KMS-11 (cell line): ENCODE results near the gene ERMP1.

Experiments
- H2AFZ ChIP-seq: fragments of 200-600 bp; sonication (generic); 2 replicates; pipeline ENCODE4 v1.6.1; 2016; ENCODE audit warnings: antibody characterized with exemption, mixed run types, low read depth
- H3K27ac ChIP-seq: fragments of 200-600 bp; sonication (generic); 2 replicates; pipeline ENCODE4 v1.6.1; 2016; ENCODE audit warnings: mild to moderate bottlenecking, mixed run types
- H3K27me3 ChIP-seq: fragments of 200-600 bp; sonication (generic); 2 replicates; pipeline ENCODE4 v1.6.1; 2017; ENCODE audit warnings: mild to moderate bottlenecking, low read depth, mixed run types, moderate library complexity; ENCODE audit not compliant: insufficient read depth
- H3K36me3 ChIP-seq: fragments of 200-600 bp; sonication (generic); 2 replicates; pipeline ENCODE4 v1.6.1; 2017; ENCODE audit warnings: mild to moderate bottlenecking, mixed run types; ENCODE audit not compliant: insufficient read depth
- H3K4me1 ChIP-seq: fragments of 200-600 bp; sonication (generic); 2 replicates; pipeline ENCODE4 v1.6.1; 2016; ENCODE audit warnings: mild to moderate bottlenecking, low read depth, mixed run types; ENCODE audit not compliant: poor library complexity, severe bottlenecking
- H3K4me2 ChIP-seq: fragments of 200-600 bp; sonication (generic); 2 replicates; pipeline ENCODE4 v1.7.0; 2016; ENCODE audit warnings: mild to moderate bottlenecking, mixed run types
- H3K4me3 ChIP-seq: fragments of 200-600 bp; sonication (generic); IDR thresholded peaks from 2 replicates; pipeline ENCODE4 v1.6.1; 2017; ENCODE audit warnings: low read depth, low read length, mixed read lengths; ENCODE audit not compliant: insufficient read depth
- H3K79me2 ChIP-seq: fragments of 200-600 bp; sonication (generic); 2 replicates; pipeline ENCODE4 v1.6.1; 2016; ENCODE audit warnings: low read depth, mixed run types; ENCODE audit not compliant: insufficient read depth
- H3K9ac ChIP-seq: fragments of 200-600 bp; sonication (generic); 2 replicates; pipeline ENCODE4 v1.6.1; 2016; ENCODE audit warnings: mild to moderate bottlenecking, mixed run types
- H4K20me1 ChIP-seq: fragments of 200-600 bp; sonication (generic); 2 replicates; pipeline ENCODE4 v1.6.1; 2016; ENCODE audit warnings: mild to moderate bottlenecking, mixed run types; ENCODE audit not compliant: insufficient read depth
- CTCF ChIP-seq: fragments of 200-600 bp; sonication (generic); conservative IDR thresholded peaks from 2 replicates; pipeline ENCODE4 v1.6.1; 2017; ENCODE audit warnings: low read depth, mild to moderate bottlenecking, antibody characterized with exemption, low read length, moderate library complexity, mixed read lengths

ERMP1 gene

GRCh38 chr9:5842929-5843793 lies 10.2 kb upstream of the ERMP1 start:
- H3K27me3 ChIP-seq = no peaks in the 10 kb centered on the region
- H4K20me1 ChIP-seq = no peaks in the 10 kb centered on the region
- no peaks in the 10 kb centered on the region for H3K79me2 ChIP-seq
- H3K9ac ChIP-seq = no peak overlapping the region
- no peaks in the 10 kb centered on the region for H3K36me3 ChIP-seq
- H3K4me1 ChIP-seq = peaks cover 85% of the 10 kb centered on the region
- no peak overlapping the region for H2AFZ ChIP-seq
- no peak overlapping the region for H3K4me3 ChIP-seq
- no peak overlapping the region for H3K4me2 ChIP-seq
- H3K27ac ChIP-seq = no peak overlapping the region
- TF ChIP-seq CTCF = no peak

- no peak for TF ChIP-seq CTCF
- H3K4me2 ChIP-seq = peak overlapping the region; percentile 21; the same call in 1 of the 2 replicates
- no peak overlapping the region for H2AFZ ChIP-seq
These were observed 9.1 kb upstream of the ERMP1 start for GRCh38 chr9:5841771-5842573.

GRCh38 chr9:5840788-5841187 lies 7.9 kb upstream of the ERMP1 start:
- no peak overlapping the region for H2AFZ ChIP-seq
- TF ChIP-seq CTCF = no peak
- no peaks in the 10 kb centered on the region for H3K79me2 ChIP-seq
- H3K27ac ChIP-seq = no peak overlapping the region
- no peaks in the 10 kb centered on the region for H4K20me1 ChIP-seq
- no peak overlapping the region for H3K9ac ChIP-seq
- no peaks in the 10 kb centered on the region for H3K36me3 ChIP-seq
- no peaks in the 10 kb centered on the region for H3K27me3 ChIP-seq
- no peak overlapping the region for H3K4me2 ChIP-seq
- H3K4me1 ChIP-seq = peaks cover 75% of the 10 kb centered on the region
- H3K4me3 ChIP-seq = no peak overlapping the region

More at GRCh38 chr9:5841771-5842573, 9.1 kb upstream of the ERMP1 start:
- H3K4me1 ChIP-seq = peaks cover 85% of the 10 kb centered on the region
- H3K79me2 ChIP-seq = no peaks in the 10 kb centered on the region
- H3K9ac ChIP-seq = no peak overlapping the region
- H4K20me1 ChIP-seq = no peaks in the 10 kb centered on the region
- no peaks in the 10 kb centered on the region for H3K27me3 ChIP-seq
- H3K4me3 ChIP-seq = no peak overlapping the region
- no peaks in the 10 kb centered on the region for H3K36me3 ChIP-seq
- peak overlapping the region; percentile 35; the same call in 1 of the 2 replicates for H3K27ac ChIP-seq

GRCh38 chr9:5839572-5839902 lies 6.6 kb upstream of the ERMP1 start:
- Histone ChIP-seq H2AFZ (peak overlapping the region; percentile 20; the same call in 1 of the 2 replicates), H3K4me3 (no peak overlapping the region), H3K27ac (peak overlapping the region; percentile 52; the same call in 1 of the 2 replicates), H3K4me1 (peaks cover 62% of the 10 kb centered on the region), H3K36me3 (no peaks in the 10 kb centered on the region), H4K20me1 (no peaks in the 10 kb centered on the region), H3K9ac (peak overlapping the region; percentile 33; the same call in 1 of the 2 replicates), H3K79me2 (no peaks in the 10 kb centered on the region), H3K27me3 (no peaks in the 10 kb centered on the region), H3K4me2 (peak overlapping the region; percentile 44; the same call in 1 of the 2 replicates)
- TF ChIP-seq CTCF = no peak
